ENCODE measurements around the gene AGPS.
A peak's percentile ranks its signal among the peaks of the same experiment; 100 is the strongest.
"Not testable (repeated sequence)": the region's sequence is repeated elsewhere in the genome, so short reads cannot be mapped to it uniquely, and the experiment has no call there.

AGPS gene

GRCh38 chr2:177419274-177419673 lies 26.7 kb downstream of the AGPS start:
- no peak for DNase-seq (ENCODE audit: low read depth, low spot score)

GRCh38 chr2:177422271-177422670 lies 29.7 kb downstream of the AGPS start:
- no peak for DNase-seq (ENCODE audit: low read depth, low spot score)

- DNase-seq (ENCODE audit: low read depth, low spot score) = not testable (repeated sequence)
Observed at GRCh38 chr2:177424120-177424519, 31.5 kb downstream of the AGPS start.

- DNase-seq (ENCODE audit: low read depth, low spot score) = not testable (repeated sequence)
Observed at GRCh38 chr2:177424620-177425019, 32.0 kb downstream of the AGPS start.

GRCh38 chr2:177427316-177427715 lies 34.7 kb downstream of the AGPS start:
- DNase-seq (ENCODE audit: low read depth, low spot score) = no peak

- DNase-seq (ENCODE audit: low read depth, low spot score) = not testable (repeated sequence)
Observed at GRCh38 chr2:177427936-177428335, 35.4 kb downstream of the AGPS start.

- peak; percentile 55 for DNase-seq (ENCODE audit: low read depth, low spot score)
Observed at GRCh38 chr2:177429688-177430325, 37.2 kb downstream of the AGPS start.

- no peak for DNase-seq (ENCODE audit: low read depth, low spot score)
Observed at GRCh38 chr2:177430411-177430810, 37.8 kb downstream of the AGPS start.

- DNase-seq (ENCODE audit: low read depth, low spot score) = not testable (repeated sequence)
Observed at GRCh38 chr2:177431111-177431725, 38.6 kb downstream of the AGPS start.

- no peak for DNase-seq (ENCODE audit: low read depth, low spot score)
Observed at GRCh38 chr2:177432703-177433102, 40.1 kb downstream of the AGPS start.

GRCh38 chr2:177433402-177433801 lies 40.8 kb downstream of the AGPS start:
- no peak for DNase-seq (ENCODE audit: low read depth, low spot score)

- no peak for DNase-seq (ENCODE audit: low read depth, low spot score)
Observed at GRCh38 chr2:177434475-177434874, 41.9 kb downstream of the AGPS start.

GRCh38 chr2:177445200-177445599 lies 52.6 kb downstream of the AGPS start:
- DNase-seq (ENCODE audit: low read depth, low spot score) = no peak

- DNase-seq (ENCODE audit: low read depth, low spot score) = no peak
Observed at GRCh38 chr2:177448031-177448430, 55.5 kb downstream of the AGPS start.

- DNase-seq (ENCODE audit: low read depth, low spot score) = no peak
Observed at GRCh38 chr2:177449159-177449558, 56.6 kb downstream of the AGPS start.

- no peak for DNase-seq (ENCODE audit: low read depth, low spot score)
Observed at GRCh38 chr2:177455187-177455586, 62.6 kb downstream of the AGPS start.

- not testable (repeated sequence) for DNase-seq (ENCODE audit: low read depth, low spot score)
Observed at GRCh38 chr2:177459756-177460155, 67.2 kb downstream of the AGPS start.

GRCh38 chr2:177460973-177461585 lies 68.5 kb downstream of the AGPS start:
- DNase-seq (ENCODE audit: low read depth, low spot score) = no peak

- DNase-seq (ENCODE audit: low read depth, low spot score) = no peak
Observed at GRCh38 chr2:177464549-177464948, 72.0 kb downstream of the AGPS start.

GRCh38 chr2:177465400-177466138 lies 73.0 kb downstream of the AGPS start:
- DNase-seq (ENCODE audit: low read depth, low spot score) = no peak

GRCh38 chr2:177466337-177467195 lies 74.0 kb downstream of the AGPS start:
- no peak for DNase-seq (ENCODE audit: low read depth, low spot score)

Measured in brain pericyte (primary cell).